ENCODE data around the gene CRYBA1.
A peak's percentile ranks its signal among the peaks of the same experiment; 100 is the strongest.

The CRYBA1 gene

GRCh38 chr17:29212094-29212631, 34.5 kb upstream of the CRYBA1 start:
- TF ChIP-seq CTCF (IDR thresholded peaks at IDR 0.05; ENCODE audit: insufficient read depth, low read depth, low read length, missing control alignments), result no peak
- H3K4me3 ChIP-seq (ENCODE audit: low read length), result no peak overlapping the region
- no peak for DNase-seq (ENCODE audit: low read depth)

GRCh38 chr17:29212681-29213121, 34.0 kb upstream of the CRYBA1 start:
- no peak overlapping the region for H3K4me3 ChIP-seq (ENCODE audit: low read length)
- no peak for TF ChIP-seq CTCF (IDR thresholded peaks at IDR 0.05; ENCODE audit: insufficient read depth, low read depth, low read length, missing control alignments)
- peak; percentile 66 for DNase-seq (ENCODE audit: low read depth)

- no peak for TF ChIP-seq CTCF (IDR thresholded peaks at IDR 0.05; ENCODE audit: insufficient read depth, low read depth, low read length, missing control alignments)
- DNase-seq (ENCODE audit: low read depth), result peak; percentile 57
Measured at GRCh38 chr17:29214215-29215146, 32.2 kb upstream of the CRYBA1 start.

GRCh38 chr17:29215174-29215573, 31.5 kb upstream of the CRYBA1 start:
- no peak for TF ChIP-seq CTCF (IDR thresholded peaks at IDR 0.05; ENCODE audit: insufficient read depth, low read depth, low read length, missing control alignments)
- no peak for DNase-seq (ENCODE audit: low read depth)
- no peak overlapping the region for H3K4me3 ChIP-seq (ENCODE audit: low read length)

More at GRCh38 chr17:29214215-29215146, 32.2 kb upstream of the CRYBA1 start:
- H3K4me3 ChIP-seq (ENCODE audit: low read length), result no peak overlapping the region

- H3K4me3 ChIP-seq (ENCODE audit: low read length), result no peak overlapping the region
- no peak for TF ChIP-seq CTCF (IDR thresholded peaks at IDR 0.05; ENCODE audit: insufficient read depth, low read depth, low read length, missing control alignments)
- DNase-seq (ENCODE audit: low read depth), result peak; percentile 69
Measured at GRCh38 chr17:29215717-29216116, 30.9 kb upstream of the CRYBA1 start.

- no peak for DNase-seq (ENCODE audit: low read depth)
- no peak overlapping the region for H3K4me3 ChIP-seq (ENCODE audit: low read length)
- no peak for TF ChIP-seq CTCF (IDR thresholded peaks at IDR 0.05; ENCODE audit: insufficient read depth, low read depth, low read length, missing control alignments)
Measured at GRCh38 chr17:29216181-29216580, 30.5 kb upstream of the CRYBA1 start.
